Lower lobe of right lung (tissue), 2 donors: ENCODE results near the gene ZNF469. TPM values are rescaled to one million over a fixed set of nuclear protein-coding genes. Genes with fewer than 3 reads are reported as not detected.

Experiments
- ATAC-seq, 2 donors: fragments of 200-7000 bp; cut with Tn5 transposase; one replicate each; pipeline ENCODE4 v1.9.1; 2020 to 2022; ENCODE audit warnings: mild to moderate bottlenecking in 2 of 2, moderate library complexity in 2 of 2
- DNase-seq: peaks from one replicate; pipeline ENCODE4 v3.0.0-alpha.2; 2020
- H3K27ac ChIP-seq: fragments of 200-600 bp; one replicate; pipeline ENCODE4 v1.8.0; 2022
- H3K27me3 ChIP-seq: fragments of 200-600 bp; one replicate; pipeline ENCODE4 v1.8.0; 2022; ENCODE audit warnings: low read depth
- H3K36me3 ChIP-seq: fragments of 200-600 bp; one replicate; pipeline ENCODE4 v1.8.0; 2022; ENCODE audit warnings: mild to moderate bottlenecking
- H3K4me1 ChIP-seq: fragments of 200-600 bp; one replicate; pipeline ENCODE4 v1.8.0; 2022
- H3K4me3 ChIP-seq: fragments of 200-600 bp; one replicate; pipeline ENCODE4 v1.8.0; 2022; ENCODE audit warnings: mild to moderate bottlenecking
- H3K9me3 ChIP-seq: fragments of 200-600 bp; one replicate; pipeline ENCODE4 v1.8.0; 2022
- CTCF ChIP-seq: fragments of 200-600 bp; IDR thresholded peaks from one replicate; pipeline ENCODE4 v1.8.0; 2022; ENCODE audit warnings: antibody characterized with exemption, mild to moderate bottlenecking
- intact Hi-C: fragments of 100-400 bp; cut with DNase I; formaldehyde crosslinking; loops from one replicate; pipeline ENCODE4 v1.11.0; 2022
- total RNA-seq: library from RNA; stranded (reverse); fragmentation: NEBNext Ultra II Directional; extraction: Animal tissue kit (Norgen Biotek cat#: 25700); gene quantifications from one replicate; pipeline ENCODE4 v1.2.1, GENCODE V29; 2021
- donor health status: DM: no; HTN: yes; CAD: no; lungs with severe emphysema.

ZNF469 gene
- total RNA-seq, 1 donor from 2014 or later, result 2.0 TPM

DNA sequence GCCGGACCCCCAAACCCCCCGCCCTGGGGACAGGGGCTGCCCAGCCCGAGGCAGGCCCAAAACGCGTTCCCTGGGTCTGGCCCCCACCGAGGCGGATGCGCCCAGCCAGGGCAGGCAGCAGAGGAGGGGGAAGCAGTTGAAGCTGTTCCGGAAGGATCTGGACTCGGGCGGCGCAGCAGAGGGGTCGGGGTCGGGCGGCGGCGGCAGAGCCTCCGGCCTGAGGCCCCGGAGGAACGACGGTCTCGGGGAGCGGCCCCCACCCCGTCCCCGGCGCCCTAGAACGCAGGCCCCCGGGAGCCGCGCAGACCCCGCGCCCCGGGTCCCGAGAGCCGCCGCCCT, 47.4 kb downstream of the ZNF469 start:
- H3K4me1 ChIP-seq, result peaks cover 15% of the 10 kb centered on the region
- peak overlapping the region; percentile 71 for H3K27ac ChIP-seq
- no peaks in the 10 kb centered on the region for H3K36me3 ChIP-seq
- no peak for ATAC-seq
- TF ChIP-seq CTCF, result no peak
- no peak for DNase-seq
- intact Hi-C loops, result no loop called here
- peaks cover 30% of the 10 kb centered on the region for H3K27me3 ChIP-seq
- no peaks in the 10 kb centered on the region for H3K9me3 ChIP-seq
- peak overlapping the region; percentile 57 for H3K4me3 ChIP-seq

GRCh38 chr16:88430524-88431446, 48.0 kb downstream of the ZNF469 start:
- peaks cover 30% of the 10 kb centered on the region for H3K27me3 ChIP-seq
- peak overlapping the region; percentile 57 for H3K4me3 ChIP-seq
- H3K9me3 ChIP-seq, result no peaks in the 10 kb centered on the region
- H3K27ac ChIP-seq, result peak overlapping the region; percentile 71
- peaks cover 15% of the 10 kb centered on the region for H3K4me1 ChIP-seq
- no peak for TF ChIP-seq CTCF
- ATAC-seq, result peak; percentile 11 to 31
- no peak for DNase-seq
- H3K36me3 ChIP-seq, result no peaks in the 10 kb centered on the region
- intact Hi-C loops, result no loop called here

DNA sequence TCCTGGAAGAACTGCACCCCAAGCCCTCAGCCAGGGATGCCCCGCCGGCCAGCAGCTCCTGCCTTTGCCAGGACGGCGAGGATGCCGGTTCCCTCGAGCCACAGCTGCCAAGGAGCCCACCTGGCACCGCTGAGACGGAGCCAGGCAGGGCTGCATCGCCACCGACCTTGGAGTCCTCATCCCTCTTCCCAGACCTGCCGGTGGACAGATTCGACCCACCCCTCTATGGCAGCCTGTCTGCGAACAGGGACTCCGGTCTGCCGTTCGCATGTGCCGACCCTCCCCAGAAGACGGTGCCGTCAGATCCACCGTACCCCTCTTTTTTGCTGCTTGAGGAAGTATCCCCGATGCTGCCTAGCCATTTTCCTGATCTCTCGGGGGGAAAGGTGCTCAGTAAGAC, 48.9 kb downstream of the ZNF469 start:
- H3K27ac ChIP-seq, result no peak overlapping the region
- ATAC-seq, result no peak
- no peak for TF ChIP-seq CTCF
- H3K36me3 ChIP-seq, result no peaks in the 10 kb centered on the region
- peaks cover 32% of the 10 kb centered on the region for H3K27me3 ChIP-seq
- no peaks in the 10 kb centered on the region for H3K9me3 ChIP-seq
- no peak overlapping the region for H3K4me3 ChIP-seq
- DNase-seq, result no peak
- intact Hi-C loops, result no loop called here
- peaks cover 15% of the 10 kb centered on the region for H3K4me1 ChIP-seq

GRCh38 chr16:88432174-88432573, 49.4 kb downstream of the ZNF469 start:
- no peaks in the 10 kb centered on the region for H3K9me3 ChIP-seq
- TF ChIP-seq CTCF, result no peak
- ATAC-seq (no peak), DNase-seq (no peak)
- H3K27ac ChIP-seq, result no peak overlapping the region
- H3K27me3 ChIP-seq, result peaks cover 33% of the 10 kb centered on the region
- H3K36me3 ChIP-seq, result no peaks in the 10 kb centered on the region
- no peak overlapping the region for H3K4me3 ChIP-seq
- intact Hi-C loops, result no loop called here
- peaks cover 17% of the 10 kb centered on the region for H3K4me1 ChIP-seq

Other genes with a start within 250 kb of the ZNF469 start
- gene ZFPM1, start 70.3 kb downstream of the ZNF469 start, total RNA-seq, result 5.6 TPM
- gene ZC3H18, start 187.4 kb downstream of the ZNF469 start, total RNA-seq, result 49.2 TPM